Thyroid gland (tissue), 4 donors: ENCODE measurements around the gene PLB1.

Experiments
- POLR2A ChIP-seq, 2 donors: fragments of 450-650 bp; IDR thresholded peaks; one replicate each; pipeline ENCODE4 v1.6.1; 2017; ENCODE audit warnings: antibody characterized with exemption in 2 of 2, mild to moderate bottlenecking in 2 of 2, moderate library complexity in 1 of 2
- TF ChIP-seq, protein P1 (sequence below), 6 experiments: fragments of 200-600 bp in 3 of 6; fragments of 450-650 bp in 3 of 6; sonication (generic) in 3 of 6; IDR thresholded peaks; one replicate each; pipeline ENCODE4 v1.5.1; 2016 to 2019; ENCODE audit warnings: antibody characterized with exemption in 6 of 6, mild to moderate bottlenecking in 2 of 6, inconsistent platforms in 1 of 6, moderate library complexity in 1 of 6

DNA sequence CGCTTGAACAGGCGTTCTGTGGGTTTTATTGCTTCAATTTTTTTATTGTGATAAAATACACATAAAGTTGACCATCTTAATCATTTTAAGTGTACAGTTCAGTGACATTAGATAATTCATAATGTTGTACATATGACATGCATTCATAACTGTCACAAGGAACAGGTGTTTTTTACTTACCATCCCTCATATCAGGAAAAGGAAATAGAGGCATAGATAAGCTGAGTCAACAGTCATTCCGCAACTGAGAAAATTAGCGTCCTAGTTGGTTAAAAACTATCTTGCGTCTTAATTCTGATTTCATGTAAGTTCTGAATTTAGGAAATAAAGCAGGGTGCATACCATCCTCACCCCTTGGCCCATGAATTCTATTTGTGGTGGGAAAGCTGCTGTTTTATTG lies 36.5 kb downstream of the PLB1 start:
- TF ChIP-seq, protein P1, sequence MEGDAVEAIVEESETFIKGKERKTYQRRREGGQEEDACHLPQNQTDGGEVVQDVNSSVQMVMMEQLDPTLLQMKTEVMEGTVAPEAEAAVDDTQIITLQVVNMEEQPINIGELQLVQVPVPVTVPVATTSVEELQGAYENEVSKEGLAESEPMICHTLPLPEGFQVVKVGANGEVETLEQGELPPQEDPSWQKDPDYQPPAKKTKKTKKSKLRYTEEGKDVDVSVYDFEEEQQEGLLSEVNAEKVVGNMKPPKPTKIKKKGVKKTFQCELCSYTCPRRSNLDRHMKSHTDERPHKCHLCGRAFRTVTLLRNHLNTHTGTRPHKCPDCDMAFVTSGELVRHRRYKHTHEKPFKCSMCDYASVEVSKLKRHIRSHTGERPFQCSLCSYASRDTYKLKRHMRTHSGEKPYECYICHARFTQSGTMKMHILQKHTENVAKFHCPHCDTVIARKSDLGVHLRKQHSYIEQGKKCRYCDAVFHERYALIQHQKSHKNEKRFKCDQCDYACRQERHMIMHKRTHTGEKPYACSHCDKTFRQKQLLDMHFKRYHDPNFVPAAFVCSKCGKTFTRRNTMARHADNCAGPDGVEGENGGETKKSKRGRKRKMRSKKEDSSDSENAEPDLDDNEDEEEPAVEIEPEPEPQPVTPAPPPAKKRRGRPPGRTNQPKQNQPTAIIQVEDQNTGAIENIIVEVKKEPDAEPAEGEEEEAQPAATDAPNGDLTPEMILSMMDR (IDR thresholded peaks at IDR 0.05) = no peak
- TF ChIP-seq POLR2A (IDR thresholded peaks at IDR 0.05) = no peak
